Measurements from ENCODE around the gene SLC19A2.
"Not testable (repeated sequence)": the region's sequence is repeated elsewhere in the genome, so short reads cannot be mapped to it uniquely, and the experiment has no call there.

SLC19A2 gene

GRCh38 chr1:169485431-169486280, at the start of gene SLC19A2:
Gene SLC19A2 (minus strand): TSS chr1:169485944. CDS start chr1:169485766, 178 bp downstream.
- peak; percentile 39 for TF ChIP-seq CTCF (conservative IDR thresholded peaks at IDR 0.05; ENCODE audit: low read depth)
- ChIA-PET POLR2A (ENCODE audit: low non-redundant PET) (interaction anchor here (0.6 to 1.0 kb wide), 2 partner anchors 25 to 280 kb away, joined by 3 to 4 read pairs; no protein-coding TSS in a partner anchor), CTCF (interaction anchor here (0.7 to 1.0 kb wide), 3 partner anchors 43 to 60 kb away, joined by 4 to 5 read pairs (median 4); no protein-coding TSS in a partner anchor)
- peak; percentile 99 for DNase-seq (ENCODE audit: low spot score)
- peak within 1 kb of the TSS; percentile 97 for H3K27ac ChIP-seq

- ChIA-PET POLR2A (ENCODE audit: low non-redundant PET) (interaction anchor here (0.7 kb wide), 1 partner anchor 1600 kb away, joined by 5 read pairs; no protein-coding TSS in a partner anchor), CTCF (no interaction called here)
- no peak overlapping the region for H3K27ac ChIP-seq
- no peak for TF ChIP-seq CTCF (conservative IDR thresholded peaks at IDR 0.05; ENCODE audit: low read depth)
- no peak for DNase-seq (ENCODE audit: low spot score)
These were observed 48.9 kb upstream of the SLC19A2 start for GRCh38 chr1:169534653-169535052.

- POLR2A ChIA-PET (ENCODE audit: low non-redundant PET): interaction anchor here (0.7 kb wide), 1 partner anchor 1599 kb away, joined by 5 read pairs; no protein-coding TSS in a partner anchor
- H3K27ac ChIP-seq; CTCF ChIA-PET; DNase-seq (ENCODE audit: low spot score): not testable (repeated sequence)
These were observed 47.9 kb upstream of the SLC19A2 start for GRCh38 chr1:169533528-169534190.

- no peak for TF ChIP-seq CTCF (conservative IDR thresholded peaks at IDR 0.05; ENCODE audit: low read depth)
- no peak overlapping the region for H3K27ac ChIP-seq
- DNase-seq (ENCODE audit: low spot score): no peak
- ChIA-PET CTCF (no interaction called here), POLR2A (ENCODE audit: low non-redundant PET) (no interaction called here)
These were observed 44.7 kb upstream of the SLC19A2 start for GRCh38 chr1:169530448-169530847.

GRCh38 chr1:169529068-169529642, 43.4 kb upstream of the SLC19A2 start:
- CTCF ChIA-PET: interaction anchor here (0.6 to 0.8 kb wide), 3 partner anchors 17 to 43 kb away, joined by 3 to 5 read pairs (median 4); partner anchors contain the start of gene SLC19A2

More at GRCh38 chr1:169529068-169529642, 43.4 kb upstream of the SLC19A2 start:
- POLR2A ChIA-PET (ENCODE audit: low non-redundant PET): no interaction called here
- H3K27ac ChIP-seq: no peak overlapping the region
- TF ChIP-seq CTCF (conservative IDR thresholded peaks at IDR 0.05; ENCODE audit: low read depth): no peak
- DNase-seq (ENCODE audit: low spot score): peak; percentile 78
